Left lung (tissue), 10 donors: ENCODE data around the gene PLLP. TPM values are rescaled to one million over a fixed set of nuclear protein-coding genes. Genes with fewer than 3 reads are reported as not detected.
A peak's percentile ranks its signal among the peaks of the same experiment; 100 is the strongest.

Experiments used
- ATAC-seq: fragments of 200-7000 bp; cut with Tn5 transposase; one replicate; pipeline ENCODE4 v1.9.1; 2020; ENCODE audit warnings: moderate library complexity
- DNase-seq, 4 donors: peaks; one replicate each; pipeline ENCODE4 v3.0.0-alpha.2; 2013 to 2020
- H3K27ac ChIP-seq, 2 donors: fragments of 200-600 bp; sonication (generic) in 1 of 2; one replicate each; pipeline versions ENCODE4 v1.5.0 to v1.8.0; 2020 to 2021
- H3K27me3 ChIP-seq, 2 donors: fragments of 200-600 bp; sonication (generic) in 1 of 2; one replicate each; pipeline versions ENCODE4 v1.5.0 to v1.8.0; 2020 to 2021
- H3K36me3 ChIP-seq, 2 donors: fragments of 200-600 bp; sonication (generic) in 1 of 2; one replicate each; pipeline versions ENCODE4 v1.5.0 to v1.8.0; 2020 to 2021
- H3K4me1 ChIP-seq, 2 donors: fragments of 200-600 bp; one replicate each; pipeline ENCODE4 v1.8.0; 2021
- H3K4me3 ChIP-seq, 2 donors: fragments of 200-600 bp; sonication (generic) in 1 of 2; one replicate each; pipeline versions ENCODE4 v1.5.0 to v1.8.0; 2020 to 2021; ENCODE audit warnings: mild to moderate bottlenecking in 1 of 2
- H3K9me3 ChIP-seq, 2 donors: fragments of 200-600 bp; sonication (generic) in 1 of 2; one replicate each; pipeline versions ENCODE4 v1.5.0 to v1.8.0; 2020 to 2021
- CTCF ChIP-seq, 2 donors: fragments of 200-600 bp; sonication (generic) in 1 of 2; IDR thresholded peaks; one replicate each; pipeline versions ENCODE4 v1.5.0 to v1.8.0; 2021; ENCODE audit warnings: antibody characterized with exemption in 2 of 2
- intact Hi-C, 2 donors: fragments of 100-400 bp; cut with DNase I; formaldehyde crosslinking; loops; one replicate each; pipeline versions ENCODE4 v1.11.2 to v1.14.2; 2022
- polyA plus RNA-seq, 6 donors: library from polyadenylated mRNA; unstranded; fragments of 120-200 nt; gene quantifications; one replicate each; pipeline ENCODE4 v1.2.1, GENCODE V29; 2013; ENCODE audit not compliant: insufficient read length in 6 of 6
- total RNA-seq, 2 donors: library from RNA; stranded (reverse); fragmentation: NEBNext Ultra II Directional; extraction: Animal tissue kit (Norgen Biotek cat#: 25700); gene quantifications; one replicate each; pipeline ENCODE4 v1.2.1, GENCODE V29; 2021
- donor health status: DM: no; HTN: yes; CAD: no.
- donor health status: DM: no; HTN: no; CAD: no.

PLLP gene
- total and polyA plus RNA-seq, 8 donors, result 3.5 to 70.6 (median 5.7) TPM

GRCh38 chr16:57264381-57264780, 20.1 kb downstream of the PLLP start:
- H3K27ac ChIP-seq, result peak overlapping the region; percentile 74 to 83
- intact Hi-C loops, result no loop called here

GRCh38 chr16:57263541-57264351, 20.7 kb downstream of the PLLP start:
- no peak for TF ChIP-seq CTCF (IDR thresholded peaks at IDR 0.05)
- Histone ChIP-seq H3K9me3 (no peaks in the 10 kb centered on the region), H3K4me1 (peaks cover 18 to 48% of the 10 kb centered on the region in 2 donors), H3K27ac (peak overlapping the region; percentile 74 to 83), H3K4me3 (no peak overlapping the region), H3K36me3 (no peaks in the 10 kb centered on the region), H3K27me3 (no peaks in the 10 kb centered on the region)
- ATAC-seq (no peak), DNase-seq (peak in 1 of 4 donors; percentile 24)
- intact Hi-C loops, result no loop called here

More at GRCh38 chr16:57264381-57264780, 20.1 kb downstream of the PLLP start:
- H3K4me3 ChIP-seq, result no peak overlapping the region
- no peak for TF ChIP-seq CTCF (IDR thresholded peaks at IDR 0.05)
- H3K36me3 ChIP-seq, result no peaks in the 10 kb centered on the region
- H3K4me1 ChIP-seq, result peaks cover 22 to 52% of the 10 kb centered on the region in 2 donors
- no peak for ATAC-seq
- H3K9me3 ChIP-seq, result no peaks in the 10 kb centered on the region
- H3K27me3 ChIP-seq, result no peaks in the 10 kb centered on the region
- DNase-seq, result peak in 1 of 4 donors; percentile 17

GRCh38 chr16:57262841-57263540, 21.5 kb downstream of the PLLP start:
- no peak for TF ChIP-seq CTCF (IDR thresholded peaks at IDR 0.05)
- Histone ChIP-seq H3K36me3 (peaks cover 0 to 4% of the 10 kb centered on the region in 2 donors), H3K27me3 (no peaks in the 10 kb centered on the region), H3K27ac (no peak overlapping the region), H3K4me3 (no peak overlapping the region), H3K9me3 (no peaks in the 10 kb centered on the region), H3K4me1 (peaks cover 18 to 40% of the 10 kb centered on the region in 2 donors)
- intact Hi-C loops, result no loop called here
- DNase-seq (peak in 1 of 4 donors; percentile 29), ATAC-seq (no peak)

- Histone ChIP-seq H3K27me3 (no peaks in the 10 kb centered on the region), H3K27ac (no peak overlapping the region), H3K9me3 (no peaks in the 10 kb centered on the region), H3K36me3 (peaks cover 0 to 13% of the 10 kb centered on the region in 2 donors), H3K4me1 (peaks cover 12 to 29% of the 10 kb centered on the region in 2 donors), H3K4me3 (no peak overlapping the region)
- no peak for ATAC-seq
- intact Hi-C loops, result no loop called here
- no peak for TF ChIP-seq CTCF (IDR thresholded peaks at IDR 0.05)
- peak in 1 of 4 donors; percentile 6 for DNase-seq
These were observed 22.7 kb downstream of the PLLP start for GRCh38 chr16:57261806-57262205.
